ENCODE data around the gene SIGLEC7.

SIGLEC7 gene

GRCh38 chr19:51201712-51202111 is 59.6 kb downstream of the SIGLEC7 start:
- TF ChIP-seq CTCF (IDR thresholded peaks at IDR 0.05; ENCODE audit: low read depth, low read length, missing control alignments) = no peak
- DNase-seq (ENCODE audit: extremely low read depth, low read depth) = no peak
- no peak overlapping the region for H3K4me3 ChIP-seq (replicated peaks; ENCODE audit: low read depth, low read length)
